Endothelial cell (in vitro differentiated cells): ENCODE data around the gene ABHD1. TPM values are rescaled to one million over a fixed set of nuclear protein-coding genes. Genes with fewer than 3 reads are reported as not detected.

Experiments
- DNase-seq: peaks from one replicate; pipeline ENCODE4 v3.0.0; 2021; ENCODE audit warnings: low spot score
- H3K27ac Mint-ChIP-seq: one replicate; pipeline ENCODE4 v1.8.0; 2021; ENCODE audit warnings: mixed read lengths, inconsistent platforms; ENCODE audit not compliant: unreplicated experiment
- H3K27me3 Mint-ChIP-seq: one replicate; pipeline ENCODE4 v1.8.0; 2021; ENCODE audit warnings: mild to moderate bottlenecking, moderate library complexity, mixed read lengths, inconsistent platforms; ENCODE audit not compliant: unreplicated experiment
- H3K36me3 Mint-ChIP-seq: one replicate; pipeline ENCODE4 v1.8.0; 2021; ENCODE audit warnings: mild to moderate bottlenecking, low read depth, mixed read lengths, inconsistent platforms; ENCODE audit not compliant: unreplicated experiment
- H3K4me1 Mint-ChIP-seq: one replicate; pipeline ENCODE4 v1.8.0; 2021; ENCODE audit warnings: mild to moderate bottlenecking, mixed read lengths, inconsistent platforms; ENCODE audit not compliant: unreplicated experiment
- H3K4me3 Mint-ChIP-seq: one replicate; pipeline ENCODE4 v1.8.0; 2021; ENCODE audit warnings: mild to moderate bottlenecking, mixed read lengths, inconsistent platforms; ENCODE audit not compliant: unreplicated experiment
- H3K9me3 Mint-ChIP-seq: one replicate; pipeline ENCODE4 v1.8.0; 2021; ENCODE audit warnings: mixed read lengths, inconsistent platforms; ENCODE audit not compliant: unreplicated experiment
- total RNA-seq: library from RNA; stranded (reverse); fragmentation: NEBNext Ultra II Directional; extraction: Animal tissue kit (Norgen Biotek cat#: 25700); gene quantifications from one replicate; pipeline ENCODE4 v1.2.1, GENCODE V29; 2021; ENCODE audit not compliant: unreplicated experiment
- TF ChIP-seq, protein P1 (sequence below): fragments of 200-600 bp; sonication (generic); IDR thresholded peaks from one replicate; pipeline ENCODE4 v1.5.0; 2021; ENCODE audit warnings: antibody characterized with exemption; ENCODE audit not compliant: unreplicated experiment

The ABHD1 gene
- total RNA-seq, 1 donor from 2014 or later, result 0.31 TPM

DNA sequence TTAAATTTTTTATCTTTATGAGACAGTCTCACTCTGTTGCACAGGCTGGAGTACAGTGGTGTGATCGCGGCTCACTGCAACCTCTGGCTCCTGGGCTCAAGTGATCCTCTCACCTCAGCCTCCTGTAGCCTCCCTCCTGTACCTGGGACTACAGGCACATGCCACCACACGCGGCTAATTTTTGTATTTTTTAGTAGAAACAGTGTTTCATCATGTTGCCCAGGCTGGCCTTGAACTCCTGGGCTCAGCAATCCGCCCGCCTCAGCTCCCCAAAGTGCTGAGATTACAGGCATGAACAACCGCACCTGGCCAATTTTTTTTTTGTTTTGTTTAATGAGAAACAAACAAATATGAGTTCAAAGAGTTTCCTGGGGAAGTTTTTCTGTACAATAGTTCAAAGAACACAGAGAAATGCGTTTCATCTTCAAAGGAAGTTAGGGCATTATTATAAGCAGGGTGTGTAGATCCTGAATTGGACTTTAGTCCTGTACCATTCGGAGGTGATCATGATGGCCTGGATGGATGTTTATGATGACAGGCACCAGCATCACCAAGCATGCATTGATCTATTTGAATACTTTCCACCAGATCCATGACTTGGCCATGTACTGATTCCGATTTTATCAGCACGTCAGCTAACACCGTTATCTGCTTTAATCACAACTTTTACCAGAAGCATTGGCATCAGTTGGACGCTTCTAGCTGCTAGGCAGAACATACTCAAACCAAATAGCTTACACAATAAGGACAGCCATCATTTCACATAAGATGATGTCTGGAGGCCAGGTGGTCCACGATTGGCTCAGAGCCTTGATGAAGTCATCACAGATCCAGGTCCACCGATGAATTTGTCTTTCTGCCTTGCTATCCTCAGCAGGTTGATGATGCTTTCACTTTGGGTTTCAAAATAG lies 54.1 kb downstream of the ABHD1 start:
- Mint-ChIP-seq H3K4me1 (no peaks in the 10 kb centered on the region), H3K27ac (no peak overlapping the region), H3K36me3 (no peaks in the 10 kb centered on the region), H3K9me3 (no peaks in the 10 kb centered on the region), H3K27me3 (peaks cover 1% of the 10 kb centered on the region), H3K4me3 (no peak overlapping the region)
- DNase-seq, result no peak
- TF ChIP-seq, protein P1, sequence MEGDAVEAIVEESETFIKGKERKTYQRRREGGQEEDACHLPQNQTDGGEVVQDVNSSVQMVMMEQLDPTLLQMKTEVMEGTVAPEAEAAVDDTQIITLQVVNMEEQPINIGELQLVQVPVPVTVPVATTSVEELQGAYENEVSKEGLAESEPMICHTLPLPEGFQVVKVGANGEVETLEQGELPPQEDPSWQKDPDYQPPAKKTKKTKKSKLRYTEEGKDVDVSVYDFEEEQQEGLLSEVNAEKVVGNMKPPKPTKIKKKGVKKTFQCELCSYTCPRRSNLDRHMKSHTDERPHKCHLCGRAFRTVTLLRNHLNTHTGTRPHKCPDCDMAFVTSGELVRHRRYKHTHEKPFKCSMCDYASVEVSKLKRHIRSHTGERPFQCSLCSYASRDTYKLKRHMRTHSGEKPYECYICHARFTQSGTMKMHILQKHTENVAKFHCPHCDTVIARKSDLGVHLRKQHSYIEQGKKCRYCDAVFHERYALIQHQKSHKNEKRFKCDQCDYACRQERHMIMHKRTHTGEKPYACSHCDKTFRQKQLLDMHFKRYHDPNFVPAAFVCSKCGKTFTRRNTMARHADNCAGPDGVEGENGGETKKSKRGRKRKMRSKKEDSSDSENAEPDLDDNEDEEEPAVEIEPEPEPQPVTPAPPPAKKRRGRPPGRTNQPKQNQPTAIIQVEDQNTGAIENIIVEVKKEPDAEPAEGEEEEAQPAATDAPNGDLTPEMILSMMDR, result no peak

DNA sequence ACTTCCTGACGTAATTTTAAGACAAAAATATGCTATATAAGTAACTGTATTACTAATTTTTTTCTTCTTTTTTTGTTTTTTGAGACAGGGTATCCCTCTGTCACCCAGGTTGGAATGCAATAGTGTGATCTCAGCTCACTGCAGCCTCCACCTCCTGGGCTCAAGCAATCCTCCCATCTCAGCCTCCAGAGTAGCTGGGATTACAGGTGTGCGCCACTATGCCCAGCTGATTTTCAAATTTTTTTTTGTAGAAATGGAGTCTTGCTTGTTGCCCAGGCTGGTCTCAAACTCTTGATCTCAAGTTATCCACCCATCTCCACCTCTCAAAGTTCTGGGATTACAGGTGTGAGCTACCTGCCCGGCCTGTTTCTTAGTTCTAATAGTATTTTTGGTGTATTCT lies 54.9 kb downstream of the ABHD1 start:
- TF ChIP-seq, protein P1, result no peak
- no peak overlapping the region for H3K27ac Mint-ChIP-seq
- no peaks in the 10 kb centered on the region for H3K36me3 Mint-ChIP-seq
- no peaks in the 10 kb centered on the region for H3K9me3 Mint-ChIP-seq
- H3K4me3 Mint-ChIP-seq, result no peak overlapping the region
- no peak for DNase-seq
- H3K27me3 Mint-ChIP-seq, result peaks cover 1% of the 10 kb centered on the region
- H3K4me1 Mint-ChIP-seq, result no peaks in the 10 kb centered on the region

DNA sequence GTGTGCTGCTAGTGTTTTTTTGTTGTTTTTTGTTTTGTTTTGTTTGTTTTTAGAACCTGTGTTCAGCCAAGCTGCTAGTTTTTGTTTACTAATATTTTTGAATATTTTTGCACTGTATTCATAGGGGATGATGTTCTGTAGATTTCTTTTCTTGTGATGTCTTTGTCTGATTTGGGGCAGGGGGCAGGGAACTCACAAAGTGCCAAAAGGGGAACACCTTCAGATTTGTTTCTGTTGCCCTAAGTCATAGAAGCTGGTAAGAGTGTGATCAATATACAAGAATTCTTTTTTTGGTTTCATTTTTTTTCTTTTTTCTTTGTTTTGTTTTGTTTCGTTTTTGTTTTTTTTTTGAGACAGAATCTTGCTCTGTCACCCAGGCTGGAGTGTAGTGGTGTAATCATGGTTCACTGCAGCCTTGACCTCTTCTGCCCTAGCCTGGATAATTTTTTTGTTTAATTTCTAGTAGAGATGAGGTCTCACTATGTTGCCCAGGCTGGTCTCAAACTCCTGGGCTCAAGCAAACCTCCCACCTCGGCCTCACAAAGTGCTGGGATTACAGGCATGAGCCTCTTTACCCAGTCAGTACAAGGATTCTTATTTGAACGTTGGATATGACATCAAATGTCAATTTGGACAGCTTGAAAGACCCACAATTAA lies 55.9 kb downstream of the ABHD1 start:
- Mint-ChIP-seq H3K4me3 (no peak overlapping the region), H3K27me3 (peaks cover 1% of the 10 kb centered on the region), H3K4me1 (no peaks in the 10 kb centered on the region), H3K27ac (no peak overlapping the region), H3K36me3 (no peaks in the 10 kb centered on the region), H3K9me3 (no peaks in the 10 kb centered on the region)
- TF ChIP-seq, protein P1, result no peak
- no peak for DNase-seq

Other genes starting within 250 kb of the ABHD1 start
- 4.1 TPM for gene MAPRE3, start 153.2 kb upstream of the ABHD1 start, total RNA-seq
- 55.3 TPM for gene TMEM214, start 90.8 kb upstream of the ABHD1 start, total RNA-seq
- gene AGBL5, start 72.1 kb upstream of the ABHD1 start, total RNA-seq, result 32.5 TPM
- 379 TPM for gene OST4, start 52.2 kb upstream of the ABHD1 start, total RNA-seq
- 2.1 TPM for gene EMILIN1, start 45.2 kb upstream of the ABHD1 start, total RNA-seq
- gene KHK, start 37.0 kb upstream of the ABHD1 start, total RNA-seq, result 1.4 TPM
- not detected for gene CGREF1, start 4.7 kb upstream of the ABHD1 start, total RNA-seq
- 42.9 TPM for gene PREB, start 10.8 kb downstream of the ABHD1 start, total RNA-seq
- not detected for gene PRR30, start 15.6 kb downstream of the ABHD1 start, total RNA-seq
- gene TCF23, start 25.2 kb downstream of the ABHD1 start, total RNA-seq, result not detected
- 89.9 TPM for gene ATRAID, start 88.2 kb downstream of the ABHD1 start, total RNA-seq
- 63.0 TPM for gene SLC5A6, start 88.5 kb downstream of the ABHD1 start, total RNA-seq
- 49.4 TPM for gene CAD, start 93.6 kb downstream of the ABHD1 start, total RNA-seq
- gene SLC30A3, start 139.2 kb downstream of the ABHD1 start, total RNA-seq, result not detected
- not detected for gene DNAJC5G, start 151.6 kb downstream of the ABHD1 start, total RNA-seq
- not detected for gene TRIM54, start 158.6 kb downstream of the ABHD1 start, total RNA-seq
- 1.5 TPM for gene UCN, start 184.6 kb downstream of the ABHD1 start, total RNA-seq
- gene MPV17, start 199.3 kb downstream of the ABHD1 start, total RNA-seq, result 55.0 TPM
- 61.4 TPM for gene GTF3C2, start 232.9 kb downstream of the ABHD1 start, total RNA-seq
- 48.6 TPM for gene EIF2B4, start 246.5 kb downstream of the ABHD1 start, total RNA-seq
- 90.5 TPM for gene SNX17, start 246.8 kb downstream of the ABHD1 start, total RNA-seq